Aorta (tissue), 5 donors: ENCODE measurements around the gene ULK3. TPM values are rescaled to one million over a fixed set of nuclear protein-coding genes. Genes with fewer than 3 reads are reported as not detected.

ENCODE experiments used
- ATAC-seq: fragments of 200-7000 bp; cut with Tn5 transposase; one replicate; pipeline ENCODE4 v1.9.1; 2022; ENCODE audit warnings: moderate library complexity; ENCODE audit not compliant: low FRiP score
- DNase-seq, 2 donors: peaks; one replicate each; pipeline ENCODE4 v3.0.0-alpha.2; 2020
- H3K27ac ChIP-seq, 2 donors: one replicate each; pipeline ENCODE4 v1.5.1; 2013; ENCODE audit warnings: low read length in 2 of 2, mild to moderate bottlenecking in 2 of 2, moderate library complexity in 2 of 2, control low read depth in 1 of 2, inconsistent platforms in 1 of 2, low read depth in 1 of 2
- H3K27me3 ChIP-seq, 2 donors: one replicate each; pipeline ENCODE4 v1.6.1; 2013; ENCODE audit warnings: control low read depth in 1 of 2, low read length in 1 of 2, mild to moderate bottlenecking in 1 of 2, moderate library complexity in 1 of 2; ENCODE audit not compliant: insufficient read depth in 2 of 2, control insufficient read depth in 1 of 2
- H3K36me3 ChIP-seq, 2 donors: one replicate each; pipeline ENCODE4 v1.6.1; 2013; ENCODE audit warnings: control low read depth in 1 of 2, low read length in 1 of 2, mild to moderate bottlenecking in 1 of 2; ENCODE audit not compliant: insufficient read depth in 2 of 2, control insufficient read depth in 1 of 2
- H3K4me1 ChIP-seq, 2 donors: one replicate each; pipeline ENCODE4 v1.6.1; 2013; ENCODE audit warnings: low read length in 2 of 2, control low read depth in 1 of 2, mild to moderate bottlenecking in 1 of 2, moderate library complexity in 1 of 2; ENCODE audit not compliant: insufficient read depth in 2 of 2, control insufficient read depth in 1 of 2
- H3K4me3 ChIP-seq, 2 donors: one replicate each; pipeline ENCODE4 v1.5.1; 2013; ENCODE audit warnings: low read length in 2 of 2, control low read depth in 1 of 2, mild to moderate bottlenecking in 1 of 2
- H3K9me3 ChIP-seq: one replicate; pipeline ENCODE4 v1.6.1; 2013; ENCODE audit warnings: mild to moderate bottlenecking, low read length; ENCODE audit not compliant: control insufficient read depth
- WGBS, 2 donors: extraction: QIAGEN DNeasy Blood & Tissue Kit; methylation state at CpG; one replicate each; pipeline ENCODE4 v1.1.7; 2013; 5-methylcytosine and 5-hydroxymethylcytosine counted together
- intact Hi-C, 2 donors: fragments of 100-400 bp; cut with DNase I; formaldehyde crosslinking; loops; one replicate each; pipeline versions ENCODE4 v1.14.2 to v1.15.0; 2022
- polyA plus RNA-seq, 2 donors: library from polyadenylated mRNA; stranded (reverse); fragments of 200-250 nt; gene quantifications; one replicate each; pipeline ENCODE4 v1.2.3, GENCODE V29; 2013
- total RNA-seq, 2 donors: library from RNA; stranded (reverse); fragmentation: NEBNext Ultra II Directional; extraction: Animal tissue kit (Norgen Biotek cat#: 25700); gene quantifications; one replicate each; pipeline ENCODE4 v1.2.1, GENCODE V29; 2021
- donor health status: healthy with polysubstance abuse.
- donor health status: Bipolar disorder and iron deficiency.
- donor health status: DM: no; HTN: no; CAD: no.
- donor health status: DM: no; HTN: no; CAD: no.
- donor health status: DM: yes; HTN: yes; CAD: no.

The ULK3 gene
- total and polyA plus RNA-seq, 4 donors = 17.7 to 43.6 (median 25.5) TPM

GRCh38 chr15:74807282-74807681 is 35.7 kb downstream of the ULK3 start:
- WGBS, 2 donors = 54 to 55% methylated on average over 5 of the region's 5 CpGs
- no peak for DNase-seq
- Histone ChIP-seq H3K9me3 (no peaks in the 10 kb centered on the region), H3K4me1 (no peaks in the 10 kb centered on the region), H3K4me3 (no peak overlapping the region), H3K36me3 (no peaks in the 10 kb centered on the region), H3K27ac (no peak overlapping the region), H3K27me3 (no peaks in the 10 kb centered on the region)
- peak; percentile 35 for ATAC-seq
- intact Hi-C loops = loop anchor here in 1 of 2 donors (5.0 kb wide), 1 partner anchor 35 kb away; no protein-coding TSS in a partner anchor

- DNase-seq (no peak), ATAC-seq (no peak)
- no peak overlapping the region for H3K27ac ChIP-seq
- peaks cover 0 to 1% of the 10 kb centered on the region in 2 donors for H3K36me3 ChIP-seq
- no peaks in the 10 kb centered on the region for H3K27me3 ChIP-seq
- no peaks in the 10 kb centered on the region for H3K4me1 ChIP-seq
- no peaks in the 10 kb centered on the region for H3K9me3 ChIP-seq
- H3K4me3 ChIP-seq = no peak overlapping the region
- 59 to 65% methylated on average over 6 of the region's 6 CpGs for WGBS, 2 donors
- intact Hi-C loops = loop anchor here (5.0 kb wide), 2 partner anchors 33 to 38 kb away; no protein-coding TSS in a partner anchor
These were observed 38.0 kb downstream of the ULK3 start for GRCh38 chr15:74804935-74805334.

GRCh38 chr15:74802862-74803447 is 40.0 kb downstream of the ULK3 start:
- H3K36me3 ChIP-seq = peaks cover 0 to 1% of the 10 kb centered on the region in 2 donors
- DNase-seq (no peak), ATAC-seq (no peak)
- H3K4me3 ChIP-seq = no peak overlapping the region
- WGBS, 2 donors = 88 to 89% methylated on average over 31 of the region's 31 CpGs
- H3K9me3 ChIP-seq = no peaks in the 10 kb centered on the region
- H3K27me3 ChIP-seq = no peaks in the 10 kb centered on the region
- intact Hi-C loops = loop anchor here in 1 of 2 donors (5.0 kb wide), 1 partner anchor 36 kb away; no protein-coding TSS in a partner anchor
- H3K4me1 ChIP-seq = no peaks in the 10 kb centered on the region
- H3K27ac ChIP-seq = no peak overlapping the region

- H3K4me3 ChIP-seq = no peak overlapping the region
- DNase-seq (peak in 1 of 2 donors; percentile 56), ATAC-seq (no peak)
- no peak overlapping the region for H3K27ac ChIP-seq
- no peaks in the 10 kb centered on the region for H3K9me3 ChIP-seq
- intact Hi-C loops = loop anchor here in 1 of 2 donors (5.0 kb wide), 1 partner anchor 35 kb away; no protein-coding TSS in a partner anchor
- no peaks in the 10 kb centered on the region for H3K4me1 ChIP-seq
- H3K27me3 ChIP-seq = no peaks in the 10 kb centered on the region
- WGBS, 2 donors = 87 to 89% methylated on average over 20 of the region's 20 CpGs
- H3K36me3 ChIP-seq = peaks cover 0 to 1% of the 10 kb centered on the region in 2 donors
These were observed 40.7 kb downstream of the ULK3 start for GRCh38 chr15:74802290-74802689.

- intact Hi-C loops = loop anchor here in 1 of 2 donors (2.0 to 5.0 kb wide), 2 partner anchors 19 to 34 kb away; partner anchors contain the start of gene CSK
These were observed 41.5 kb downstream of the ULK3 start for GRCh38 chr15:74801311-74801997.

GRCh38 chr15:74800559-74801094 is 42.3 kb downstream of the ULK3 start:
- DNase-seq = peak in 1 of 2 donors; percentile 67
- 81 to 84% methylated on average over 20 of the region's 20 CpGs for WGBS, 2 donors
- Histone ChIP-seq H3K4me3 (no peak overlapping the region), H3K27me3 (no peaks in the 10 kb centered on the region), H3K9me3 (no peaks in the 10 kb centered on the region), H3K4me1 (no peaks in the 10 kb centered on the region), H3K36me3 (peaks cover 0 to 1% of the 10 kb centered on the region in 2 donors), H3K27ac (no peak overlapping the region)
- no peak for ATAC-seq
- intact Hi-C loops = loop anchor here in 1 of 2 donors (2.0 to 5.0 kb wide), 2 partner anchors 18 to 33 kb away; partner anchors contain the start of gene CSK

More at GRCh38 chr15:74801311-74801997, 41.5 kb downstream of the ULK3 start:
- DNase-seq (no peak), ATAC-seq (no peak)
- Histone ChIP-seq H3K9me3 (no peaks in the 10 kb centered on the region), H3K4me1 (no peaks in the 10 kb centered on the region), H3K27me3 (no peaks in the 10 kb centered on the region), H3K36me3 (peaks cover 0 to 1% of the 10 kb centered on the region in 2 donors), H3K4me3 (no peak overlapping the region), H3K27ac (no peak overlapping the region)
- WGBS, 2 donors = 83 to 86% methylated on average over 18 of the region's 18 CpGs

- peaks cover 0 to 1% of the 10 kb centered on the region in 2 donors for H3K36me3 ChIP-seq
- 53 to 54% methylated on average over 18 of the region's 18 CpGs for WGBS, 2 donors
These were observed 42.9 kb downstream of the ULK3 start for GRCh38 chr15:74799856-74800558.

GRCh38 chr15:74799255-74799855 is 43.6 kb downstream of the ULK3 start:
- Histone ChIP-seq H3K9me3 (no peaks in the 10 kb centered on the region), H3K27ac (no peak overlapping the region), H3K4me1 (no peaks in the 10 kb centered on the region), H3K4me3 (no peak overlapping the region), H3K36me3 (peaks cover 0 to 1% of the 10 kb centered on the region in 2 donors), H3K27me3 (no peaks in the 10 kb centered on the region)
- intact Hi-C loops = no loop called here
- ATAC-seq = no peak
- 86 to 87% methylated on average over 16 of the region's 16 CpGs for WGBS, 2 donors
- DNase-seq = no peak

More at GRCh38 chr15:74799856-74800558, 42.9 kb downstream of the ULK3 start:
- intact Hi-C loops = loop anchor here in 1 of 2 donors (2.0 to 5.0 kb wide), 2 partner anchors 17 to 33 kb away; partner anchors contain the start of gene CSK
- H3K27ac ChIP-seq = no peak overlapping the region
- no peaks in the 10 kb centered on the region for H3K27me3 ChIP-seq
- ATAC-seq (peak; percentile 89), DNase-seq (peak; percentile 86 to 92)
- no peaks in the 10 kb centered on the region for H3K9me3 ChIP-seq
- H3K4me1 ChIP-seq = no peaks in the 10 kb centered on the region
- no peak overlapping the region for H3K4me3 ChIP-seq
